Adrenal gland (tissue), 12 donors: ENCODE measurements around the gene KCNK10. TPM values are rescaled to one million over a fixed set of nuclear protein-coding genes. Genes with fewer than 3 reads are reported as not detected.
"Not testable (repeated sequence)": the region's sequence is repeated elsewhere in the genome, so short reads cannot be mapped to it uniquely, and the experiment has no call there.

ENCODE experiments used
- DNase-seq, 7 donors: peaks; one replicate each; pipeline ENCODE4 v3.0.0-alpha.2; 2019 to 2020
- H3K27ac ChIP-seq, 5 donors: fragments of 200-600 bp; sonication (generic) in 4 of 5; 1 replicate in 3 of 5; 2 replicates in 2 of 5; pipeline versions ENCODE4 v1.5.1 to v1.8.0; 2016 to 2020; ENCODE audit warnings: mild to moderate bottlenecking in 1 of 5
- H3K27me3 ChIP-seq: fragments of 200-600 bp; 2 replicates; pipeline ENCODE4 v1.8.0; 2021
- H3K36me3 ChIP-seq, 2 donors: fragments of 200-600 bp; replicated peaks in 1 of 2; 1 replicate in 1 of 2; 2 replicates in 1 of 2; pipeline versions ENCODE4 v1.5.1 to v1.8.0; 2018 to 2022
- H3K4me1 ChIP-seq, 2 donors: fragments of 200-600 bp; replicated peaks in 1 of 2; 1 replicate in 1 of 2; 2 replicates in 1 of 2; pipeline versions ENCODE4 v1.5.1 to v1.8.0; 2018 to 2021
- H3K4me3 ChIP-seq, 4 donors: fragments of 200-600 bp; sonication (generic) in 3 of 4; one replicate each; pipeline ENCODE4 v1.5.1; 2016 to 2018
- H3K9me3 ChIP-seq, 3 donors: fragments of 200-600 bp; sonication (generic) in 1 of 3; replicated peaks in 1 of 3; 1 replicate in 2 of 3; 2 replicates in 1 of 3; pipeline versions ENCODE4 v1.5.1 to v1.8.0; 2016 to 2021
- POLR2A ChIP-seq, 2 donors: fragments of 450-650 bp; IDR thresholded peaks; one replicate each; pipeline ENCODE4 v1.6.1; 2017; ENCODE audit warnings: antibody characterized with exemption in 2 of 2, mild to moderate bottlenecking in 2 of 2, moderate library complexity in 1 of 2
- WGBS, 4 donors: extraction: QIAGEN DNeasy Blood & Tissue Kit in 2 of 4; methylation state at CpG; one replicate each; pipeline versions ENCODE4 v1.1.5 to v1.1.7; 2013 to 2017; 5-methylcytosine and 5-hydroxymethylcytosine counted together
- intact Hi-C, 2 donors: fragments of 100-400 bp; cut with DNase I; formaldehyde crosslinking; loops; one replicate each; pipeline versions ENCODE4 v1.14.1 to v1.15.0; 2022 to 2023
- polyA plus RNA-seq, 3 donors: library from polyadenylated mRNA; stranded (reverse); fragments of 200-250 nt in 2 of 3; fragments of 350-450 nt in 1 of 3; fragmentation: Illumina TruSeq in 1 of 3; extraction: RNeasy Lipid Tissue Mini Kit (QIAGEN cat#74804) in 1 of 3; gene quantifications; one replicate each; pipeline ENCODE4 v1.2.3, GENCODE V29; 2013 to 2014
- total RNA-seq, 9 donors: library from RNA; depleted of rRNA in 4 of 9; stranded (reverse); fragments of >200 nt in 4 of 9; fragments of 120-200 nt in 1 of 9; fragmentation: NEBNext Ultra II Directional in 1 of 9; extraction: Animal tissue kit (Norgen Biotek cat#: 25700) in 1 of 9; gene quantifications; one replicate each; pipeline versions ENCODE4 v1.1.0 to v1.2.4, GENCODE V29; 2013 to 2023
- TF ChIP-seq, protein P1 (sequence below), 6 experiments: fragments of 450-650 bp in 4 of 6; fragments of 200-600 bp in 2 of 6; sonication (generic) in 1 of 6; IDR thresholded peaks; 1 replicate in 5 of 6; 2 replicates in 1 of 6; pipeline versions ENCODE4 v1.5.1 to v1.8.0; 2016 to 2021; ENCODE audit warnings: antibody characterized with exemption in 6 of 6, mild to moderate bottlenecking in 2 of 6, moderate library complexity in 1 of 6
- donor health status: healthy with polysubstance abuse.
- donor health status: Bipolar disorder and iron deficiency.
- donor health status: DM: yes; HTN: yes; CAD: no.
- donor health status: DM: no; HTN: no; CAD: no.
- donor health status: DM: no; HTN: no; CAD: no.
- donor health status: DM: yes; HTN: yes; CAD: no.

KCNK10 gene
- total and polyA plus RNA-seq, 12 donors, result 0.03 to 1.1 (median 0.60) TPM; not detected in 7

DNA sequence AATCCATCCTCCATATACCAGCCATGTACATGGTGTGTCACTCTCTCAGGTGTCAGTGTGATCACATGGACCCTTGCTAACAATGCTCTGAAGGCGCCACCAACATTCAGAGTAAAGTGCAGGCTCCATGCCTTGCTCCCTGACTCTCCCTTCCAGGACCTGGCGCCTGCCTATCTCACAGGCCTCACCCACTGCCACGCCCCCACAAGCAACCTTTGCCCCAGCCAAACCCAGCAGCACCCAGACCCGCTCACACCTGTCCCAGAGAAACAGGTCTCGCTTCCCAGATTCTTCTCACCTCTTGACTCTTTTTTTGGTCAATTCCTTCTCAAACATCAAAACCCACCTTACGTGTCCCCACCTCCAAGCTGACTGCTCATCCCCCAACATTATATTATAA is 52.3 kb downstream of the KCNK10 start:
- no peaks in the 10 kb centered on the region for H3K36me3 ChIP-seq
- H3K27ac ChIP-seq, result no peak overlapping the region
- intact Hi-C loops, result no loop called here
- no peak for DNase-seq
- 56 to 68% (median 66%) methylated on average over 6 of the region's 6 CpGs for WGBS, 4 donors
- no peaks in the 10 kb centered on the region for H3K9me3 ChIP-seq
- TF ChIP-seq, protein P1, sequence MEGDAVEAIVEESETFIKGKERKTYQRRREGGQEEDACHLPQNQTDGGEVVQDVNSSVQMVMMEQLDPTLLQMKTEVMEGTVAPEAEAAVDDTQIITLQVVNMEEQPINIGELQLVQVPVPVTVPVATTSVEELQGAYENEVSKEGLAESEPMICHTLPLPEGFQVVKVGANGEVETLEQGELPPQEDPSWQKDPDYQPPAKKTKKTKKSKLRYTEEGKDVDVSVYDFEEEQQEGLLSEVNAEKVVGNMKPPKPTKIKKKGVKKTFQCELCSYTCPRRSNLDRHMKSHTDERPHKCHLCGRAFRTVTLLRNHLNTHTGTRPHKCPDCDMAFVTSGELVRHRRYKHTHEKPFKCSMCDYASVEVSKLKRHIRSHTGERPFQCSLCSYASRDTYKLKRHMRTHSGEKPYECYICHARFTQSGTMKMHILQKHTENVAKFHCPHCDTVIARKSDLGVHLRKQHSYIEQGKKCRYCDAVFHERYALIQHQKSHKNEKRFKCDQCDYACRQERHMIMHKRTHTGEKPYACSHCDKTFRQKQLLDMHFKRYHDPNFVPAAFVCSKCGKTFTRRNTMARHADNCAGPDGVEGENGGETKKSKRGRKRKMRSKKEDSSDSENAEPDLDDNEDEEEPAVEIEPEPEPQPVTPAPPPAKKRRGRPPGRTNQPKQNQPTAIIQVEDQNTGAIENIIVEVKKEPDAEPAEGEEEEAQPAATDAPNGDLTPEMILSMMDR (IDR thresholded peaks at IDR 0.05), result no peak
- TF ChIP-seq POLR2A (IDR thresholded peaks at IDR 0.05), result no peak
- no peaks in the 10 kb centered on the region for H3K27me3 ChIP-seq
- H3K4me1 ChIP-seq, result no peaks in the 10 kb centered on the region
- no peak overlapping the region for H3K4me3 ChIP-seq

DNA sequence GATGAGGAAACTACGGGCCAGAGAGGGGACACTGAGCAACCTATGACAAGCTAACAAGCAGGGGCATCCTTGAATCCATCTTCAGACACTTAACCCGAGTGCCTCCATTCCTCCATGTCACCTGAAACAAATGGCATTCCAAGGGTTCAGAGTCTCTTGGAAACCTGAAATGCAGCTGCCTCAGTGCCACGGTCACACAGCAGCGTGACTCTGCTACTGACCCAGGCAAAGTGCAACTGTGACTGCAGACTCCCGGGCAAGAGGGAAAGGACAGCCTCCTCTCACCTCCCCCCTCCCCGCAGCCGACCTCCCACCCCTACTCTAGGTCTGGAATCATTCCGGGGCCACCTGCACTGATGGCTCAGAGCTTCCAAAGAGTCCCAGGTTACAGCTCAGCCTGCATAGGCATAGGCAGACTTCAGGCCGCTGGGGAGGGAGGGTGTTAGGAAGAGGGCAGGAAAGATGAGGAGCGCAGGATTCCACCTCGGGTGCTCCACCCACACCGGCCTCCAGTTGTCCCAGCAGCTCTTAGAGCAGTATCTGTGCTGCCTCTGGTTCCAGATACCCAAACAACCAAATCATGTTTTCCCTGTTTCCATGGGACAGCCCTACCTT is 53.2 kb downstream of the KCNK10 start:
- H3K27ac ChIP-seq, result no peak overlapping the region
- H3K4me3 ChIP-seq, result no peak overlapping the region
- intact Hi-C loops, result no loop called here
- no peaks in the 10 kb centered on the region for H3K36me3 ChIP-seq
- WGBS, 4 donors, result 49 to 70% (median 58%) methylated on average over 6 to 12 of the region's 12 CpGs
- DNase-seq, result no peak
- TF ChIP-seq, protein P1 (IDR thresholded peaks at IDR 0.05), result no peak
- no peak for TF ChIP-seq POLR2A (IDR thresholded peaks at IDR 0.05)
- no peaks in the 10 kb centered on the region for H3K27me3 ChIP-seq
- H3K4me1 ChIP-seq, result no peaks in the 10 kb centered on the region
- no peaks in the 10 kb centered on the region for H3K9me3 ChIP-seq

DNA sequence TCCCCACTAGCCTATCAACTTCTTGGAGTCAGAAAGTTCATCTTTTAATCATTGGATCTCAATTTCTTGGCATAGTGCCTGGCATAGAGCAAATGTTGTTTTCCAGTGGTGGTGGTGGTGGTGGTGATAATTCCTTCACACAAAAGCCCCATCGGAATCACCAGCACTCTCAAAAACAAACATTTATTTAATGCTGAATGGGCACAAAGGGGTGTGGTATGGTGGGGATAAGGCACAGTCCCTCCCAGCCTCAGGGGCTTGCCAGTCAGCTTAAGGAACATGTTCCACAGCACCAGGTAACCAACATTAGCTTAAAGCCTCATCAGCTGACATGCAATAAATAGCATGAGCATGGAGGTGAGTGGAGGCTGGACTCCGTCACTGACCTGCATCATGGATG is 56.6 kb downstream of the KCNK10 start:
- H3K4me1 ChIP-seq, result no peaks in the 10 kb centered on the region
- no peaks in the 10 kb centered on the region for H3K36me3 ChIP-seq
- intact Hi-C loops, result no loop called here
- H3K27me3 ChIP-seq, result no peaks in the 10 kb centered on the region
- H3K9me3 ChIP-seq, result no peaks in the 10 kb centered on the region
- H3K27ac ChIP-seq, result no peak overlapping the region
- 77 to 95% (median 83%) methylated on average over 2 of the region's 2 CpGs for WGBS, 4 donors
- no peak for TF ChIP-seq POLR2A (IDR thresholded peaks at IDR 0.05)
- TF ChIP-seq, protein P1 (IDR thresholded peaks at IDR 0.05), result no peak
- no peak overlapping the region for H3K4me3 ChIP-seq
- DNase-seq, result no peak

DNA sequence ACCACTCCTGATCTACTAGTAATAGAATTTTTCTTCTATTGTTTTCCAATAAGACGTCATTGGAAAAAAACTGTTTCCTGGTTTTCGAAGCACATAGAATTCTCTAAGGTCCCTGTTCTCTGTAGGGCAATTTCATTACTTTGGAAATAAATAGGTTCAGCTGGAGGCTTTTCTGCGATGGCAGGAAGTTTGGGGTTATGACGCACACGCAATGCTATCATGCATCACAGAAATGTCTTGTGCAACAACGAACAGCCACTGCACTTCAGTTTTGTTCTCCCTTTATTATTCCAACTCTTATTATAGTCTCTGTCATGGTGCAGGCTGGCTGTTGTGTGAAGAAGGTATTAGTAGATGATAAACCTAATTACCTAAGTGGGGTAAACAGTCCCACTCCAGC is 59.0 kb downstream of the KCNK10 start:
- intact Hi-C loops, result no loop called here
- Histone ChIP-seq H3K36me3 (no peaks in the 10 kb centered on the region), H3K27ac (no peak overlapping the region), H3K9me3 (no peaks in the 10 kb centered on the region), H3K4me1 (no peaks in the 10 kb centered on the region), H3K4me3 (no peak overlapping the region), H3K27me3 (no peaks in the 10 kb centered on the region)
- TF ChIP-seq POLR2A (IDR thresholded peaks at IDR 0.05), result no peak
- TF ChIP-seq, protein P1 (IDR thresholded peaks at IDR 0.05), result no peak
- no peak for DNase-seq
- WGBS, 4 donors, result 45 to 63% (median 54%) methylated on average over 6 of the region's 6 CpGs

DNA sequence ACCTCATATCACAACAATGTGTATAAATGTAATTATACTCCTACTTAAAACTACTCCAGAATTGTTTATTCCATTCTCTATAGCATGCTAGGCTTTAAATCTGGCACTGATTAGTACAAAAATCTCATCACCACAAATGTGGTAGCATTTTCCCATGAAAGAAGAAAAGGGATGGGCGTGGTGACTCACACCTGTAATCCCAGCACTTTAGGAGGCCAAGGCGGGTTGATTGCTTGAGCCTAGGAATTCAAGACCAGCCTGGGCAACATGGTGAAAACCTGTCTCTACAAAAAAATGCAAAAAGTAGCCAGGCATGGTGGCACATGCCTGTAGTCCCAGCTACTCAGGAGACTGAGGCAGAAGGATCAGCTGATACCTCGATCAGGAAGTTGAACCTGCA is 61.8 kb downstream of the KCNK10 start:
- H3K4me3 ChIP-seq, H3K27me3 ChIP-seq, H3K4me1 ChIP-seq, H3K27ac ChIP-seq, H3K36me3 ChIP-seq, H3K9me3 ChIP-seq, DNase-seq, intact Hi-C loops: not testable (repeated sequence)
- 68 to 82% (median 78%) methylated on average over 3 of the region's 3 CpGs for WGBS, 4 donors
